NCI-H345 treated with DMSO at 0.1 percent for 48 hours (cell line): ENCODE data around the gene SLC35F2.

ENCODE experiments used
- DNase-seq: peaks from one replicate; lab custom pipeline; 2025; ENCODE audit not compliant: unreplicated experiment; lab: John Stamatoyannopoulos, UW

SLC35F2 gene

GRCh38 chr11:107791343-107792048 is 67.1 kb downstream of the SLC35F2 start:
- no peak for DNase-seq

- DNase-seq = no peak
Measured at GRCh38 chr11:107789767-107790166, 68.8 kb downstream of the SLC35F2 start.

- no peak for DNase-seq
Measured at GRCh38 chr11:107787733-107788132, 70.9 kb downstream of the SLC35F2 start.

- no peak for DNase-seq
Measured at GRCh38 chr11:107785401-107785800, 73.2 kb downstream of the SLC35F2 start.

- no peak for DNase-seq
Measured at GRCh38 chr11:107783121-107783520, 75.5 kb downstream of the SLC35F2 start.

DNA sequence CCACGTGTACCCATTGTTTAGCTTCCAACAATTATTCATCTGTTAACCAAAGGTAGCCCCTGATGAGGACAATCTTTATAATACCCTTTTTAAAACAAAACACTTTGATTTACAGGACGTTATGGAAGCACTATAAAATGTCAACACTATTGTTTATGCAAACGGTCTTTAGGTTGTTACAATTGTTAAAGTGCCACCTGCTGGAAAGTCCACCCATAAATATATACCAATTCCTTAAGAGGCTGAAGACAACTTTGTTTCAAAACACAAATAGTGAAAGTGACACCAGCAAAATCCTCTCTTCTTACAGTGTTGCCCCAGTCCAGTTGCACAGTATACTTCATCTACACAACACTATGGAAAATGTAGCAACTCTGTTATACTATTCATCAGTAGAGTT is 77.8 kb downstream of the SLC35F2 start:
- DNase-seq = no peak

DNA sequence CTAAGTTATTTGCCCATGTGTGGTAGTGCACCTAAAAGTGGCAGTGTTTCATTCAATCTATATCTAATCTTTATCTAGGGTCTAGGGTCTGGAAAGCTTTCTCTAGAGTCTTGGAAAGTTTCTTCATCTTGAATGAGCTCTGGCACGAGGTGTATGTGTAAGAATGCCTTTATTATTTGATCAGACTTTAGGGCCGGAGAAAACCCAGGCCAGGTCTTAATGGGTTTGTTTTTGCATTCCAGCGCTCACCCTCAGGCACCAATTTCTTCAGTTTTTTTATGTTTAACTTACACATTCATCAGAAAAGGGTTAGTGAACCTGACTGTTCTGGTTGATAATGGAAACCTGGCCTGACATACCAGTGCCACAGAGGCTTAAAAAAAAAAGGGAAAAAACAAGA is 78.5 kb downstream of the SLC35F2 start:
- no peak for DNase-seq

DNA sequence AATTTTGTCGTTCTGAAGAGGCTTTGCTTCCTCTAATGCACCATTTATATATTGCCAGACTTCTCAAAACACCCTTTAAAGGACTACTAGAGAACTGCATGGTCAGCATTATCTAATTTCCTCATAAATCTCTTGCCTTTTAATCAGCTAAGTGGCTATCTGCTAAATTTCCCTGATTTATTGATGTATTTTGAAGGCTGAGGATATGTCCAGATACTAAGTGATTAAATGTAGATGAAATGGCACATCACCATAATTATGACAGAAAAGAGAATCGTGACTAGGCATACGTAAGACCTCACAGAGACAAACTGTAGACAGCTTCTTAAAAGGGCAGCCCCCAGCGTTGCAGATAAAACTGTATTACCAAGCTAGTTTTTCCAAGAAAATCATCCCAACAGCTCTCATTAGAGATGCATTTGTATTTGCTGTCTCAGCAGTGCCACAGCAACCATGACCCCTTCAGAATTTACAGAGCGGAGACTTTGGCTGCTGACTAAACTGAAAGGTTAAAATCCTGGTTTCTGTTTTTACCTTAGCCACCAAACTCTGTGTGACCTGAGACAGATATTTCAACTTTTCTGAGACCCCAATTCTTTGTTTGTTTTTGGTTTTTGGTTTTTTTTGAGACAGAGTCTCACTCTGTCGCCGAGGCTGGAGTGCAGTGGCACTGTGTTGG is 79.6 kb downstream of the SLC35F2 start:
- no peak for DNase-seq

DNA sequence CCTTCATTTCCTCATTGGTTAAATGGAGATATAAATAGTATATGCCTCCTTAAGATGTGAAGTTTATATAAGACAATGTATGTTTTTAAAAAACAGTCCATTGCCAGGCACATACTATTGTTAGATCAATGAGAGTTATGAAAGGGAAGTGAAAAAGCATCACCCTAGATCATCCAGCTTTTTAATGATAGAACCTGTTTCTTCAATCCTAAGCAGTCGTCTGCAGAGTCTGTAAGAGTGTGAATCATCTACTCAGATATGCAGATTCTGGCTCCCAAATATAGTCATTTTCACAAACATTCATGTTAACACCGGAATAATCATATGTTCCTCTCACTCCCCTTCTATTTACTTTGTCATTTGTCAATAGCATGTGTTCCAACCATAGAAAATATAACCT is 81.5 kb downstream of the SLC35F2 start:
- no peak for DNase-seq

DNA sequence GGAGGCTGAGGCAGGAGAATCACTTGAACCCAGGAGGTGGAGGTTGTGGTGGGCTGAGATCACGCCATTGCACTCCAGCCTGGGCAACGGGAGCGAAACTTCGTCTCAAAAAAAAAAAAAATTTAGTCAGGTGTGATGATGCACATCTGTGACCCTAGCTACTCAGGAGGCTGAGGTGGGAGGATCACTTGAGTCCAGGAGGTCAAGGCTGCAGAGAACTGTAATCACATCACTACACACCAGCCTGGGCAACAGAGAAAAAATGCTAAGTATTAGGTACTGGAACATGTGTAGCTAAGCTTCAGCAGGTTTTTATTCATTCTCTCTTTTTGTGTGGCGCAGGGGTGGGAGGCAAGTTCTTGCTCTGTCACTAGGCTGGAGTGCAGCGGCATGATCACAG is 82.5 kb downstream of the SLC35F2 start:
- DNase-seq = no peak

- no peak for DNase-seq
Measured at GRCh38 chr11:107770551-107770951, 88.0 kb downstream of the SLC35F2 start.

DNA sequence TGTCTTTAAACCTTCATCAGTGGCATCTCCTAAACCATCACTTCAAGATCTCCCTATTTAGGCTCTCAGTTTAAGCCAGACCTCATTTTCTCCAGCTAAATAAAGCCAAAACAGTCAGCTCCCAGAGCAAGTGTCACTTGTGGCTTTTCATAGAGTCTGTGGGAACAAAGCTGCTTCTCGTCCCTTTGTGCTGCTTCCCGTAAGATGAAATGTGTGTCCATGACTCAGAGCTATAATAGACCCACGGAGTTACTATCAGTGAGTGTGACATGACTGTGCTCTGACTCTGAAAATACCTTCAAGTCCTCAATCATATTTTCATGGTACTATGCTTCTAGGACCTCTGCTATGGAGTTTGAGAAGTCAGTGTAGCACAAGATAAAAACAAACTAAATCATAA is 89.4 kb downstream of the SLC35F2 start:
- no peak for DNase-seq

DNA sequence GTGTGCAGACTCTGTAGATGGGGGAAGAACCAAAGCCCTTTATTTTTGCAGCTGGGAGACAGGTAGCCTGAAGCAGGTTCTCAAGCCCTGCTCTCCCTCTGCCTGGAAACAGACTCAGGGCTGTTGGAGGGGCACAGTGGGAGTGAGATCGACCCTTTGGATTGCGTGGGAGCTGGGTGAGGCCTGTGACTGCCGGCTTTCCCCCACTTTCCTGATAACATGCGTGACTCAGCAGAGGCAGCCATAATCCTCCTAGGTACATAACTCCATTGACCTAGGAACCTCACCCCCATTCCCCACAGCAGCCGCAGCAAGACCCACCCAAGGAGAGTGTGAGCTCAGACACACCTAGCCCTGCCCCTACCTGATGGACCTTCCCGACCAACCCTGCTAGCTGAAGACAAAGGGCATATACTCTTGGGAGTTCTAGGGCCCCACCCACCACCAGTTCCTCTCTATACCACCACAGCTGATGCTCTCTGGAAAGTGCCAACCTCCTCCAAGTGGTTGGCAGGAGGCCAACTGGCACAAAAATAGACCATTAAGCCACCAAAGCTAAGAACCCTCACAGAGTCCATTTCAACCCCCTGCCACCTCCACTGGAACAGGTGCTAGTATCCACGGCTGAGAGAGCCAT is 99.8 kb downstream of the SLC35F2 start:
- peak; percentile 43 for DNase-seq

- DNase-seq = no peak
Measured at GRCh38 chr11:107757661-107758060, 100.9 kb downstream of the SLC35F2 start.

- DNase-seq = no peak
Measured at GRCh38 chr11:107756553-107756952, 102.0 kb downstream of the SLC35F2 start.

DNA sequence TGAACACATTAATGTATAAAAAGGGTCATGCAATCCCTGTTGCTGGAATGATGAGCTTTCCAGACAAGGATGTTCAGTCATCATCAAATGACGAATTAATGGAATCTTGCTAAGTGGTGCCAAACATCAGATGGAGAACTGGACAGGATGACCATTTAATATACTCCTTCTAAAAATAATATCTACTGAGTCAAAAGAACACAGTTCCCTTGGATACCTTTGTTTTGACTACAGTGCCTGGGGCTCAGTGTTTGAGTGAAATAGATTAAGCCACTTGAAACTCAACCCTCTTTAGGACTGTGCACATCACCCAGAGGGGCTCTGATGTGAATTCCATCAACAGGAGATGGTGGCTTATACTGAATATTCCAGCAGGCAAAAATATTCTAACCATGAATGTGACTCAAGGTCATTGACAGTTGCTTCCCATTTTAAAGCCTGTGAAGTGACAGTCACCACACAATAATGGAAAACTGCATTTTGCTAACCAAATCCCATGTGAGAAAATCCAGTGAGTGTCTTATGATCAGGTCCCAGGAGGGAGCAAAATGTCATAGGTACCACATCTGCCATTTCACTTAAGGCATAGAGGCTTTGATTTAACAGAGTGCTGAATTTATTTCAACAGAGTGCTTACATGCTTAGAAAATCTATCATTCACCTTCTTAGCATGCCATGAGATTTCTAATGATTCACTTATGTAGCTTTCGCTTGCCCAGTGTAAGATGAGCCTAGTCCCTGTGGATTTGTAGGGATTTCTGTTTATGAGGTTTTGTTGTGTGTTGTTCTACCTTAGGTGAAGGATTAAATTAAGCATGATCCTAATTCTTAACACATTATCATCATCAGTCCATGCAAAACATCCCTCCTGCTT is 105.4 kb downstream of the SLC35F2 start:
- DNase-seq = no peak

DNA sequence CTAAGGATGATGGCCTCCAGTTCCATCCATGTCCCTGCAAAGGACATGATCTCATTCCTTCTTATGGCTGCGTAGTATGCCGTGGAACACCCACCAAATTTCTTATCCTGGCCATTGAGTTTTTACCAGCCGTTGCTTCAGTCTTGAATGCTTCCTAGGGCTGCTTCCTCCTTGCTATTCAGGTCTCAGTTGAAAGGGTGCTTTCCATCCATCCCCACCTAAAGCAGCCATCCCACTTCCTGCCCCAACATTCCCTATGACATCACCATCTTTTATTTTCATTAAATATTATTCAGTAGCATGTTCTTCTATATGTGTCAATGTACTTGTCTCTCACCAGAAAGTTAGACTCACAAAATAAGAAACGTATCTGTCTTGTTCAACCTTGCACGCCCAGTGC is 106.1 kb downstream of the SLC35F2 start:
- no peak for DNase-seq

DNA sequence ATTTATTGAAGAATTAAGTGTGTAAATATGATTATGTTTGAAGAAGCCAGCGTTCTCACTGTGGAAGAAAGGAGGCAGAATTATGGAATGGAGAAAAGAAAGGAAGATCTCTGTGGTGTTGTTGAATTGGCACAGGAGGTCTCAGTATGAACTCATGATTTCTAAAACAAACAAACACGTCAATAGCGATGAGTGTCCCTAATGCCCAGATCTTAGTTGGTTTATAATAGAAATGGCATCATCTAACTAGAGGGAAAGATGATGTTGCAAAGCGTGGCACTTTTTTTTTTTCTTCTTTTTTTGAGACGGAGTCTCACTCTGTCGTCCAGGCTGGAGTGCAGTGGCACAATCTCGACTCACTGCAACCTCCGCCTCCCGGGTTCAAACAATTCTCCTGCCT is 107.5 kb downstream of the SLC35F2 start:
- no peak for DNase-seq

DNA sequence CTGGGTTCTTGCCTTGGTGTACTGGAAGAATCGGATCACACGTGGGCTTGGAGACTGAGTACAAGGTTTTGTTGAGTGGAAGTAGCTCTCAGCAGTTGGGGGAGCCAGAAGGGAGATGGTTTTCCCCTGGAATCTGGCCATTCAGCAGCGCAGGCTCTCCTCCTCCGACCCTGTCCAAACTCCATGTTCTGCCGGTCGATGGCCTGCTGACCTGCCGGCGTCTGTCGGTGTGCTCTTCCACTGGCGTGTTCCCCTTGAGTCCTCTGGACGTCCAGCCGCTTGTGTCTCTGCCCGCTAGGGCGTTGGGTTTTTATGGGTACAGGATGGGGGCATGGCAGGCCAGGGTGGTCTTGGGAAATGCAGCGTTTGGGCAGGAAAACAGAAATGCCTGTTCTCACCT is 108.3 kb downstream of the SLC35F2 start:
- no peak for DNase-seq

DNA sequence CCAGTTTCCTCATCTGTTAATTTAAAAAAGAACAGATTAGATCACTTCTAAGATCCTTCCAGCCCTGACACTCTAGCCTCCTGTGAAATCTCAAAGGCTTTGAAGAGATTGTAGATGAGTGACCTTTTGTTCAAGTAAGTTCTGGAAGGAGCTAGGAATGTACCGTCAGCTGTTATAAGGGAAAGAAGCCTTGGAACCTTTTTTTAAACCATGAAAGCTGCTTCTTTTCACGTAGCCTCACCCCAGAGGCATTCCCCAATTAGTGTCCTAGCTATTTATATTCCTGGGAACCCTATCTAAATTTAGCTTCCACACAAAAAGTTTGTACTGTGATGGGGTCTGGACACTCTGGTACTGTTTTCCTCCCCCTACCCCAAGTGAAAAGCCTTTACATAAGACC is 111.0 kb downstream of the SLC35F2 start:
- DNase-seq = no peak

DNA sequence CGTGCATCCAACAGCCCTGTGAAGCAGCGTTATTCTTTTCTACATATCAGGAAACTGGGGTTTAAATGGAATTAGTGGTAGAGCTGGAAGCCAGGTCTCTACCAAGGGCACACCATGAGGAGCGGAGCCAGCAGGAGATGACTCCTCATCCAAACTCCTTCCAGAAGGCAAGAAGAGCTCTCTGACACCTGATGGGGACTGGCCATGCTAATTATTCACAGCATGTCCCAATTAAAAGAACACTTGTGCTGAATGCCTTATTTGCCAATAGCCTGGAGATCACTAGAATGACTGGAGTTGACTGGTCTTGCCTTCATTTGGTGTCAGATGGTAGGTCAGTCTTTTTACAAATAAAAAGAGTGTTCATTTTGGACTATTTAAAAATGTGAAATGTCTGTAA is 113.9 kb downstream of the SLC35F2 start:
- DNase-seq = no peak
